ENCODE data around the gene FAM20B. TPM values are rescaled to one million over a fixed set of nuclear protein-coding genes. Genes with fewer than 3 reads are reported as not detected.

The FAM20B gene
- total RNA-seq, 1 donor, result 43.1 TPM

- no peak for TF ChIP-seq CTCF (IDR thresholded peaks at IDR 0.05; ENCODE audit: extremely low read depth, low read depth, low read length)
- peaks cover 5% of the 10 kb centered on the region for H3K36me3 ChIP-seq (ENCODE audit: insufficient read depth, low read length)
- H4K20me1 ChIP-seq (ENCODE audit: insufficient read depth, low read length), result no peaks in the 10 kb centered on the region
- no peak overlapping the region for H3K4me3 ChIP-seq (ENCODE audit: insufficient read depth, low read length)
- H3K9me3 ChIP-seq (ENCODE audit: low read depth, low read length), result no peaks in the 10 kb centered on the region
- H3K4me2 ChIP-seq (ENCODE audit: insufficient read depth, low read length), result no peak overlapping the region
- H3K27me3 ChIP-seq (ENCODE audit: insufficient read depth, low read length), result no peaks in the 10 kb centered on the region
- H3K27ac ChIP-seq (ENCODE audit: low read depth, low read length), result no peak overlapping the region
- no peak overlapping the region for H2AFZ ChIP-seq (ENCODE audit: low read length)
- no peak for DNase-seq (ENCODE audit: insufficient read length, low spot score, missing footprints)
- H3K4me1 ChIP-seq (ENCODE audit: insufficient read depth, low read length), result peaks cover 11% of the 10 kb centered on the region
- peaks cover 7% of the 10 kb centered on the region for H3K79me2 ChIP-seq (ENCODE audit: insufficient read depth, low read length)
Measured at GRCh38 chr1:179052776-179053175, 27.1 kb downstream of the FAM20B start.

GRCh38 chr1:179053486-179053885, 27.8 kb downstream of the FAM20B start:
- Histone ChIP-seq H3K9me3 (ENCODE audit: low read depth, low read length) (no peaks in the 10 kb centered on the region), H3K4me2 (ENCODE audit: insufficient read depth, low read length) (no peak overlapping the region), H3K79me2 (ENCODE audit: insufficient read depth, low read length) (peaks cover 7% of the 10 kb centered on the region), H3K4me1 (ENCODE audit: insufficient read depth, low read length) (peaks cover 16% of the 10 kb centered on the region), H3K4me3 (ENCODE audit: insufficient read depth, low read length) (no peak overlapping the region), H2AFZ (ENCODE audit: low read length) (no peak overlapping the region), H4K20me1 (ENCODE audit: insufficient read depth, low read length) (no peaks in the 10 kb centered on the region), H3K27me3 (ENCODE audit: insufficient read depth, low read length) (no peaks in the 10 kb centered on the region), H3K27ac (ENCODE audit: low read depth, low read length) (no peak overlapping the region), H3K36me3 (ENCODE audit: insufficient read depth, low read length) (peaks cover 5% of the 10 kb centered on the region)
- no peak for DNase-seq (ENCODE audit: insufficient read length, low spot score, missing footprints)
- TF ChIP-seq CTCF (IDR thresholded peaks at IDR 0.05; ENCODE audit: extremely low read depth, low read depth, low read length), result no peak

GRCh38 chr1:179055937-179056336, 30.2 kb downstream of the FAM20B start:
- no peak for TF ChIP-seq CTCF (IDR thresholded peaks at IDR 0.05; ENCODE audit: extremely low read depth, low read depth, low read length)
- Histone ChIP-seq H3K9me3 (ENCODE audit: low read depth, low read length) (no peaks in the 10 kb centered on the region), H3K36me3 (ENCODE audit: insufficient read depth, low read length) (no peaks in the 10 kb centered on the region), H2AFZ (ENCODE audit: low read length) (no peak overlapping the region), H3K79me2 (ENCODE audit: insufficient read depth, low read length) (peaks cover 3% of the 10 kb centered on the region), H3K4me1 (ENCODE audit: insufficient read depth, low read length) (peaks cover 25% of the 10 kb centered on the region), H3K4me3 (ENCODE audit: insufficient read depth, low read length) (no peak overlapping the region), H3K27ac (ENCODE audit: low read depth, low read length) (peak overlapping the region; percentile 2), H4K20me1 (ENCODE audit: insufficient read depth, low read length) (no peaks in the 10 kb centered on the region), H3K4me2 (ENCODE audit: insufficient read depth, low read length) (no peak overlapping the region), H3K27me3 (ENCODE audit: insufficient read depth, low read length) (no peaks in the 10 kb centered on the region)
- no peak for DNase-seq (ENCODE audit: insufficient read length, low spot score, missing footprints)

GRCh38 chr1:179058487-179059483, 33.1 kb downstream of the FAM20B start:
- H4K20me1 ChIP-seq (ENCODE audit: insufficient read depth, low read length), result no peaks in the 10 kb centered on the region
- peak overlapping the region; percentile 33 for H3K4me2 ChIP-seq (ENCODE audit: insufficient read depth, low read length)
- no peaks in the 10 kb centered on the region for H3K9me3 ChIP-seq (ENCODE audit: low read depth, low read length)
- no peaks in the 10 kb centered on the region for H3K27me3 ChIP-seq (ENCODE audit: insufficient read depth, low read length)
- peaks cover 2% of the 10 kb centered on the region for H3K36me3 ChIP-seq (ENCODE audit: insufficient read depth, low read length)
- no peak overlapping the region for H2AFZ ChIP-seq (ENCODE audit: low read length)
- TF ChIP-seq CTCF (IDR thresholded peaks at IDR 0.05; ENCODE audit: extremely low read depth, low read depth, low read length), result no peak
- DNase-seq (ENCODE audit: insufficient read length, low spot score, missing footprints), result no peak
- H3K27ac ChIP-seq (ENCODE audit: low read depth, low read length), result peak overlapping the region; percentile 81
- H3K4me3 ChIP-seq (ENCODE audit: insufficient read depth, low read length), result peak overlapping the region; percentile 9
- peaks cover 6% of the 10 kb centered on the region for H3K79me2 ChIP-seq (ENCODE audit: insufficient read depth, low read length)
- H3K4me1 ChIP-seq (ENCODE audit: insufficient read depth, low read length), result peaks cover 25% of the 10 kb centered on the region
